Measurements from ENCODE around the gene CD160.
"Not testable (repeated sequence)": the region's sequence is repeated elsewhere in the genome, so short reads cannot be mapped to it uniquely, and the experiment has no call there.

Gene CD160

DNA sequence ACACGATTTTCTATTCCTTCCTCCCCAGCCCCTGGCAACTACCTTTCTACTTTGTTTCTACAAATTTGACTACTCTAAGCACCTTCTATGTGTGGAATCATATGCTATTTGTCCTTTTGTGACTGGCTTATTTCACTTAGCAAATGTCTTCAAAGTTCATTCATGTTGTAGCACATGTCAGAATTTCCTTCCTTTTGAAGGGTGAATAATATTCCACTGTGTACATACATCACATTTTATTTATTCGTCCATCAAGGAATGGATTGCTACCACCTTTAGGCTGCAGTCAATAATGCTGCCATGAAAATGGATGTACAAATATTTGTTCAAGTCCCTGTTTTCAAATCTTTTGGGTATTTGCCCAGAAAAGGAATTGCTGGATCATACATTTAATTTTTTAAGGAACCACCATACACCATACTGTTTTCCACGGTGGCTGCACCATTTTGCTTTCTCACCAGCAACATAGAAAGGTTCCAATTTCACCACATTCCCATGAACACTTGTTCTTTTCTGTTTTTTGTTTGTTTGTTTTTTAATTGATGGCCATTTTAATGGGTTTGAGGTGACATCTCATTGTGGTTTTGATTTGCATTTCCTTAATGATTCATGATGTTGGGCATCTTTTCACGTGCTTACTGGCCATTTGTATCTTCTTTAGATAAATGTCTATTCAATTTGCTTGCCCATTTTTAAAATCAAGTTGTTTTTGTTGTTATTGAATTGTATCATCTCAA lies 8.8 kb upstream of the CD160 start:
- DNase-seq, result no peak

DNA sequence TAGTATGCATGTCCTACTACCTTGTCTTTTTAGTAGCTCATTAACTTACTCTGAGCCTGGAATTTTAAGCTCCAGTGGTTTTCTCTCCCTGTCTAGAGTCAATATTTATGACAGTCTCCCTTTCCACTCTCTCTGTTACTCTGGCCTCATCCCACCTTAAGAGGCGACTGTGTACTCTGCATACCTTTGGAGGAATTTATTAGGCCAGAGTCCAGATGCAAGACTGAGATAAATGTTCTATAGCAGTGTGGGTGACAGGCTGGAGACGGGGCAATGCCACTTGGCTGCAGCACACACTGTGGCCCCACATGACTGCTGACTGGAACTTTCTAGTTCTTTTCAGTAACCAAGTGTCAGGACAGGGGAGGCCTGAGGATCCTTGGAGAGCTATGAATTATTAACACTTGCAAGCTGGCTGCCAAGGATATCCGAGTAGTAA lies 8.1 kb upstream of the CD160 start:
- DNase-seq, result no peak

DNA sequence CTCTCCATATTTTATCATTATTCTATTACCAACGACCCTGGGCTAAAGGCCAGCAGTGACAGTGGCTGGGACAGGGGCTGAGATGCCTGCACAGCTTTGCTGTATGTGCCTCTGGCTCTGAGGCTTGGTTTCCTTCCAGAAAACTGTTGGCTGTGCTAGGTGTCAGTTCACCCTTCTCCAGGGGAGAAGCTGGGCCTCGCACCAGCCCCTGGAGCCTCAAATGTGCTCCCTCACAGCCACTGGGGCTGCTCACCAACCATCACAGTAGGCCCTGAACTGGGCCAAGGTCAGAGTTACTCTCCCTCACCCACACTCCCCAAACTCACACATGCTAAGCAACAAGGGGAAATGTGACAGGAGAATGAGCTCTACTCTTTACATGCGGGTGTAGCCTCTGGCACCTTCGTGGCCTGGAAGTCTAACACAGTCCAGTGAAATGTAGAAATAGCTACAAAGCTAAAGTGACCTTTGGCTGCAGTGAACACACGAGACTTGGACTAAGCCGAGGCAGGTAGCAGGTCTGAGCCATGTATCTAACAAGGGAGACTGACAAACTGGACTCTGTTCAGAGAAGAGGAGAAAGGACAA lies 4.7 kb upstream of the CD160 start:
- no peak for DNase-seq

DNA sequence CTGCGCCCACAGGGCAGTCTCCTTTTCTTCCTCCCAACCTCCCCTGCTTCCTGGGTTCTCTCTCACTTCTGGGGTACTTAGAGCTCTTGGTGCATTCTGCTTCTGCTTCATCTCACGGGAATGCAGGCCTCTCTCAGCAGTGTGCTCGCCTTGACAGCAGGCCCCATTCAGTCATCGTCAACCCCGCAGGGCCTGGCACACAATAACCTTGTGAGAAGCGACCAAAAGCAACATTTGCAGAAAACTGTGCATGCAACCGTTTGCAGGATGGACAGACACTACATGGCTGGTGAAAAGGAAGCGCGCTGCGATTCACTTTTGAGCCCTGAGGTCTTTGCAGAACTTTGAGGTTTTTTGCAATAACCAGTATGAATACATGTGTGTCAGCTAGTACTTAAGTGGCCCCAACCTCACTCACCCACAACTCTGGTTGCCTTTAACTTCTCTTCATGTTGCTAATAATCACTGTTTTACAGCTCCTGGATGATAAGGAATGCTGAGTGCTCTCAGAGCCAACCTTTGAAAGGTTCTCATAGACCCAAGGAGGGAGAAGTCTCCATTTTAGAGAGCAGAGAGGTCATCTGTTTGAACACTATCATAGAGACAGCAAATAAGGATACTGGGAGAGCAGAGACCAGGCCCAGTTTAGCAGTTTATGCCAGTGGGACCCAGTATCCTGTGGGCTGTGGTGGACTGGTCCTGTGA lies 2.5 kb upstream of the CD160 start:
- DNase-seq, result no peak

DNA sequence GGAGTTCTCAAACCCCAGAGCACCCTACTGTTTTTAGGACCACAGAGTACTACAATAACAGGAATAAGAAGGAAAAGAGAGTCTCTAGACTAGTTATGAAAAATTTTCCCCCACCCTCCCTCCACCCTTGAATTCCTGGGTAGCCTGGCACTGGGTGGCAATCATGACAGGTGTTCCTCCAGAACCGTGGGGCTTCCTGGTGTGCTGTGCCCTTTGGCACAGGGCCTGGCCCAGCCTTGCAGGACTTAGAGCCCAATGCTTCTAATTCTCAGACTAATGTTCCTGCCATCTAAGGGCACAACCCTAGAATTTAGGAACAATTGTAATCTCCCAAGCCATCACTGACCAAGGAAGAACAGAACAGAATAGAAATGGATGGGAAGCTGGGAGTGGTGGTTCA lies 1.5 kb upstream of the CD160 start:
- DNase-seq, result no peak

DNA sequence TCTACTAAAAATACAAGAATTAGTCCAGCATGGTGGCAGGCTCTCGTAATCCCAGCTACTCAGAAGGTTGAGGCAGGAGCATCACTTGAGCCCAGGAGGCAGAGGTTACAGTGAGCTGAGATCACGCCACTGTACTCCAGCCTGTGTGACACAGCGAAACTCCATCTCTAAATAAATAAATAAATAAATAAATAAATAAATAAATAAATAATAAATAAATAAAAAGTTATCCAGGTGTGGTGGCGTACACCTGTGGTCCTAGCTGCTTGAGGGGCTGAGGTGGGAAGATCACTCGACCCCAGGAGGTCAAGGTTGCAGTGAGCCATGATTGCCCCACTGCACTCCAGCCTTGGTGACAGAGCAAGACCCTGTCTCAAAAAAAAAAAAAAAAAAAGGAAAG lies 834 bp upstream of the CD160 start:
- DNase-seq, result not testable (repeated sequence)

DNA sequence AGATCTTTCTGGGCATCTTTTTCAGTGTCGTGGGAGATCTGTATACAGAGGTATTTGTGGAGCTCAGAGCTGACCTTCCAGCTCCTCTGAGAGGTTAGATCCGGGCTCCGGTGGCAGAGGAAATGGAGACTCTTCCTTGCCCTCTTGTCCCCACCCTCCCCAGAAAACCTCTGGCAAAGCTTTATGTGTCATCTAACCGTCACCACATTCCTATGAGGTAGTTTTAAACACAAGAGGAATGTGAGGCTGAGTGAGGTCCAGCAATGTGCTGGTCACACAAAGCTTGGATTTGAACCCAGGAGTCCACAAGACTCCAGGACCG lies 1.2 kb downstream of the CD160 start:
- DNase-seq, result no peak

DNA sequence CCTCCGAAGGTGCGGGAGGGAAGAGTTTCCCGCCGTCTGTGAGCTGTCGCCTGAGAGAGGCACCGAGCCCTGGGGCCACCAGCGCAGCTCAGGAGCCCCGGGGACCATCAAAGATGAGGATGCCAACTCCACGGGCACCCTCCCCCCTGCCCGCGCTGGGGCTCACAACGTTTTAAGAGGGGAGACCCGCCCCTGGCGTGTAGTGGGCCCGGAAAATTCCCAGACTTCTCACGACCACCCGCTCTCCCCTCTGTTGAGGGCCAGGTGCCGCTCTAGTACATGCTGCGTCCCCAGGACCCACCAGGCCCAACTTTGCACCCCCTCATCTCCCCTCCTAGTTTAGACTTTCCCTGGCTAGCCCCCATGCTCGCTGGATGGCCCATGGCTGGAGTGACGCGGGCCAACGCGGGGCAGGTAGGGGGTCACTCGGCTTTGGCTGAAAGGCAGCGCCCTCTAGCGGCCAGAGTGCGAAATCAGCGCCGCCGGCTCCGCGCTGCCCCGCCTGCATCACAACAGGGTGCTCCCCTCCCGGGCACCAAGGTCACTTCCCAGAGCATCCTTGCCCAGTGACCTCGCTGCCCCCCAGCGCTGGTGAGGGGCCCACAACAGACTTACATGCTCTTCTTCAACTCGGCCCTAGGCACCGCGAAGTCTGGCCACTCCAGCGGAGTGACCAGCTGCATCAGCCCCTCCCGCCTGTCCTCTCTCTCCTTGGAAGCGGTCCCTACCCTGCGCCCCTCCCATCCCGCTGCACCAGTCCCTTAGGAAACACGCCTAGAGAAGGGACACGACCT lies 1.8 kb downstream of the CD160 start:
- DNase-seq, result no peak

DNA sequence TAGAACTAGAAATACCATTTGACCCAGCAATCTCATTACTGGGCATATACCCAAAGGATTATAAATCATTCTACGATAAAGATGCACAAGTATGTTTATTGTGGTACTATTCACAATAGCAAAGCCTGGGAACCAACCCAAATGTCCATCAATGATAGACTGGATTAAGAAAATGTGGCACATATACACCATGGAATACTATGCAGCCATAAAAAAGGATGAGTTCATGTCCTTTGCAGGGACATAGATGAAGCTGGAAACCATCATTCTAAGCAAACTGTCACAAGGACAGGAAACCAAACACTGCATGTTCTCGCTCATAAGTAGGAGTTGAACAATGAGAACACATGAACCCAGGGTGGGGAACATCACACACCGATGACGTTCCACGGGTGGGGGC lies 6.9 kb downstream of the CD160 start:
- DNase-seq, result not testable (repeated sequence)

DNA sequence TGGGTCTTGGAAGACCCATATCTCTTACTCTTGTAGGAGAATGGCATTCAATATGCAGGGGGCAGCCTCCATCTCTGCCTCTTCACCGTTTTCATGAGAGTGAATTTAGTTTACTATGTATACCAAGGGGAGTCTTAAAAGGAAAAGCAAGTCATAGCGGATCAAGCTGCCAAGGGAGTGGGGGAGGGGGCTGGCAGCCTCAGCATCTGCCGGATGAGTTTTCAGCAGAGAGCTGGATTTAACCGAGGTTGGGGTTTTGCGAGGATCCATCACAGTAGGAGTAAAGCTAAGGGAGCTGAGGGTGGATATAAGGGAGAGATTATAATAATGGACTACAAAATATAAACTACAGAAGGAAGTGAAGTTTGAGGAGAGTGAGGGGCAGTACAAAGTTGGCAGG lies 9.9 kb downstream of the CD160 start:
- no peak for DNase-seq

DNA sequence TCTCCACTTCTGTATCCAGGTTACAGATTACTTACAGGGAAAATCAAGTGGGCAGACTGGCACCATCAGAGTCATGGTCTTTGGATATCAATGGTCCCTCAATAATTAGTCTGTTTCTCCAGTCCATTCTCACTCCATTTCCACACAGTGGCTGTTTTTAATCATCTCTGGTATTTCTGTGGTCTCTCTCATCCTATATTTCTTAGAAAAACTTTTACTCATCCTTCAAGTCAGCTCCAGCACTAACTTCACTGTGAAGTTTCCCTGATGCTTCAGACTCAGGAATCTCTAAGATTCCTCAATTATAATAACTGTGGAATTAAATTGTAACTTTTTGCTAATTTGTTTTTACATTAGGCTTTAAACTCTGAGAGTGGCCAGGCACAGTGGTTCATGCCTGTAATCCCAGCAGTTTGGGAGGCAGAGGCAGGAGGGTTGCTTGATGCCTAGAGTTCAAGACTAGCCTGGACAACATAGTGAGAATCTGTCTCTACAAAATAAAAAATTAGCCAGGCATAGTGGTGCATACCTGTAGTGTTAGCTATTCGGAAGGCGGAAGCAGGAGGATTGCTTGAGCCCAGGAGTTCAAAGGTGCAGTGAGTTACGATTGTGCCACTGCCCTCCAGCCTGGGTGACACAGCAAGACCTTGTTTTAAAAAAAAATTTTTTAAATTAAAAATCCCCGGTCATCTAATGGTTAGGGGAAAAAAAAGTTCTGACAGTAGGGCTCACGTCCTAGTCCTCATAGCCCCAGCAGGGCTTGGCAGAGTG lies 10.6 kb downstream of the CD160 start:
- DNase-seq, result no peak

DNA sequence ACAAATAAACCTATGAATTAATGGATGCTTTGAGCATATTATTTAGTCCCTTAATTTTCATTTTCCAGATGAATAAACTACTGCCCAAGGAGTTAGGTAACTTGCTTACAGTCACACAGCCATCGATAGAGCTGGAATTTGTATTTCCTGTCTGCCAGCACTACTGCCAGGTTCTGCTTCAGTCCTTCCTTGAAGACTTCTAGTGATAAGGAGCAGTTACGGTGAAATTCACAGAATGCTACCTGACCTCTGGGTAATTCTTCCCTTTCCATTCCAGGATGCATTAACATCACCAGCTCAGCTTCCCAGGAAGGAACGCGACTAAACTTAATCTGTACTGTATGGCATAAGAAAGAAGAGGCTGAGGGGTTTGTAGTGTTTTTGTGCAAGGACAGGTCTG lies 11.2 kb downstream of the CD160 start:
- DNase-seq, result no peak

DNA sequence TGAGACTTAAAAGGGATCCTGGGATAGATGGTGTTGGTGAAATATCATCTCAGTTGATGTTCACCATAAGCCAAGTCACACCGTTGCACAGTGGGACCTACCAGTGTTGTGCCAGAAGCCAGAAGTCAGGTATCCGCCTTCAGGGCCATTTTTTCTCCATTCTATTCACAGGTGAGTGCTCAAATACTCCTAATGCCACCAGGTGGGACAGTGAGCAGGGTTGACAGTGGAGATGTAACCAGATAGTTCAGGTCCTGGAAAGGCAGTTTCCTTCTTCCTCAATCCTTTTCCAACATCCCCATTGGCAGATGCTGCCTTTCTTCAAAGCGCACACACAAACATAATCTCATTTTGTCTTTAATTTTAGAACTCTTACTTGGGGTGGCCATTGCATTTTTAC lies 11.6 kb downstream of the CD160 start:
- no peak for DNase-seq

DNA sequence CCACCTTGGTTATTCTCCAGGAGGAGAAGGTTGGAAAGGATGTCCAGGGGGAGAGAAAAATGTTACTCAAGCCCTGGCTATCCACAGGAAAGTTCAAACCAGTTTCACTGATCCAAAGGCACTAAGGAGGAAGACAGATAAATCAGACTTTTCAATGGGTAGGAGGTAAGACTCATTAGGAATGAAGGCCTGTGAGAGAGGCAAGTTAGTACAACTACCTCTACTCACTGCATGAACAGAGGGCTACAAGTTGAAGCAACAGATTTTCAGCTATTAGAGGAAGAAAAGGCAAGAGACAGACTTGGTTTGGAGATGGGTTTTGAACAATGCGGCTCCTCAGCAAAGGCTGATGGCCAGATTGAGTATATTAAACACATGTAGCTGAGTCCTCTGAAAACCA lies 16.9 kb downstream of the CD160 start:
- DNase-seq, result no peak

DNA sequence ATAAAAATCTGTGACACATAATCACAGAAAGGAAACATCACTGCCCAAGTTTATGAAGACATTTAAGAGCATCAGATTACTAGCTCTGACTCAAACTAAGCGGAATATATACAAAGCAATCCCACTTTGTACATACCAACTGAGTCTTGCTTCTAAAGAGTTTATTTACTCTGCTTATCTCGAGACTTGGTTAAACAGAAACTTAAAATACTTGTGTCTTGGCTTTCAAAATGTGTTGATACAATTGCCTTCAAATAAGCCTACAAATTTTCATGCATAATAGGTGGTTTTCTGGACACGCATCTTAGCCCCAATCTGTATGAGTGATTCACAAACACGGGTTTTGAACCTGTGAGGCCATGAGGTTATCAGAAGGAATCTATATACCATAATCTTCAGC lies 21.0 kb downstream of the CD160 start:
- DNase-seq, result no peak

DNA sequence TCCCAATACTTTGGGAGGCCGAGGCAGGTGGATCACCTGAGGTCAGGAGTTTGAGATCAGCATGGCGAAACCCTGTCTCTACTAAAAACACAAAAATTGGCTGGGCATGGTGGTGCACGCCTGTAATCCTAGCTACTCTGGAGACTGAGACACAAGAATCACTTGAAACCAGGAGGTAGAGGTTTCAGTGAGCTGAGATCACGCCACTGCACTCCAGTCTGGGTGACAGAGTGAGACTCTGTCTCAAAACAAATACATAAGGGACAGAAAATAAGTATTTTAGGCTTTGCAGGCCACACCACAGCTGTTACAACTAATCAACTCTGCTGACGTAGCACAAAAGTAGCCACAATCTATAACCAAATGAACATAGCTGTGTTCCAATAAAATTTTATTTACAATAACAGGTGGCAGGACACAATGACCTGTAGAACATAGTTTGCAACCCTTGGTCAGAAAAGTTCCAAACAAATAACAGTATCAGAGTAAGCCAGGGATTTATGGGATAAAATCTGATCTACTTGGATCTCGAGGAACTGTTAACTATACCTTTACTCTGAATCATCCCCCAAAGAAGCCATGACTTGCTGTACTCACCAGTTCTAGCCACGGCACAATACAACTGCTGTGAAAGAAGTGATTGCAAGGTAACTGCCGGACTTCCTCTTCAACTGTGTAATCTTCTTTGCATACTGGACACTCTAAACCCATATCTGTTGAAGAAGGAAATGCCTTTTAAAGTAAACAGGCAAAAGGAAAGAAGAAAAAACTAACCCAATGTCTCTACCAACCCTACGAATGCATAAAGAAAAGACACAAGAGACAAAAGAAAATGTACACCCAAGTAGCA lies 28.3 kb downstream of the CD160 start:
- DNase-seq, result no peak

DNA sequence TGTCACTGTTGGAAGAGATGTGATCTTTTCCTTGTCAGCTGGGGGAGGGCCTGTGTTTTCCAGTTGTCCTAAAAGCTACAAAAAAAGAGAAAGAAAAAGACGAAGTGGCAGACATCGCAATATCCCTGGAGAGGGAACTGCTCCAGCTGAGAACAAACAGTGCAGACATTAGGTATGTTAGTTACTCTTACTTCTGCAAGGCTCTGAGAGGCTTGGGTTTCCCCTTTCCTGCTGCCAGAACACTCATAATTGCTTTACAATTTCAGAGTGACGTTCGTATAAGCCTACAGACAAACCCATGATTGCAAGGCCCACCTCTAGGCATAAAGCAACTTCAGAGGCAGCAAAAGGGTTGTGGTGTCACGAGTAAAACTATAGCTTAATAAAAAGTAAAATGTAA lies 31.1 kb downstream of the CD160 start:
- no peak for DNase-seq

DNA sequence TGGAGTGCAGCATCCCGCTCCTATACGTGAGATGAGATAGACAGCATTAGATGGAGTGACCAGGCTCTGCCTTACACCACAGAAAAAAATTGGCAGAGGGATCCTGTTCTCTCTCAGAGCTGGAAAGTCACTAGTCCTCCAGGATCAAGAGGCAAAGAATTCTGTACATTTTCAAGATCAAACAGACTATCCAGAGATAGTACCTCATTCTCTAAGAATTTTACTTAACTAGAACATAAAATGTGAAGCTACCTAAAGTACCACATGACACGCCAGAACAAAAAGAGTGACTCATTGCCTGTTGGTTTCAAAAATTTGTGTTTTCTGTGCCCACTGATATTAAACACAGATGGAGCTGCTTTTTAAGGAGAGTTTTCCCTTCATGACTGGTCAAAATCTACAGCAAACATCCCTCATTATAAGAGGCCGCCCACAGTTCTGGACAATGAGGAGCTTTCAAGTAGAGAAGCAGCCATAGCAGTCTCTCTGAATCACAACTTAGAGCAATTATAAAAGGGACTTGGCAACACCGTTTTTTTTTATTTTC lies 32.3 kb downstream of the CD160 start:
- DNase-seq, result no peak

DNA sequence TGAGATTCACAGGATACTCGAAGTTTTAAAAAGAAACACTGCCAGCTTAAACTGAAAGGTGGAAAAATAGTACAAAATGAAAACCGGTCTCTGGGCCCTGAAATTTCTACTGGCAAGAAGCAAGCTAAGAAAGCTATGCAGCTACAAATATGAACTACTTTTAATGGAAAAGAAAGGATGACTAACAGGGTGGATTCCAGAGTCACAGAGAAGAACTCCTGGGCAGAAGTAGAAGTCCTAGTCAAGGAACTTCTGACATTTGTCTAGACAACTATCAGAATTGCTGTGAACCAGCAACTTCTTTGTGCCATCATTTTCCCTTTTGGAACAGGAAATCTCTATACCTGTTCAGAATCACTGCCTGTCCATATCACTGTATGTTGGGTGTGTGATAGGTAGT lies 38.1 kb downstream of the CD160 start:
- no peak for DNase-seq

DNA sequence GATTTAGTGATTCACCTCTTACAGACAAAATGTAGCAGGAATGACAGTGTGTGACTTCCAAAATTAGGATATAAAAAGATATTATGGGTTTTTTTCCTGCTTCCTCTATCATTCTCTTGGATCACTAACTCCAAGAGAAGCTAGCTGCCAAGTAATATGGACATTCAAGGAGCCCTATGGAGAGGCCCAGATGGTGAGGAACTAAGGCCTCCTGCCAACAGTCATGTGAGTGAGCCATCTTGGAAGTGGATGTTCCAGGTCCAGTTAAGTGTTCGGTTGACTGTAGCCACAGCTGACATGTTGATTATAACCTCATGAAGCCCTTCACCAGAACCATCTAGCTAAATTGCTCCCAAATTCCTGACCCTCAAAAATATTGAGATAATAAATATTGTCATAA lies 38.8 kb downstream of the CD160 start:
- no peak for DNase-seq

DNA sequence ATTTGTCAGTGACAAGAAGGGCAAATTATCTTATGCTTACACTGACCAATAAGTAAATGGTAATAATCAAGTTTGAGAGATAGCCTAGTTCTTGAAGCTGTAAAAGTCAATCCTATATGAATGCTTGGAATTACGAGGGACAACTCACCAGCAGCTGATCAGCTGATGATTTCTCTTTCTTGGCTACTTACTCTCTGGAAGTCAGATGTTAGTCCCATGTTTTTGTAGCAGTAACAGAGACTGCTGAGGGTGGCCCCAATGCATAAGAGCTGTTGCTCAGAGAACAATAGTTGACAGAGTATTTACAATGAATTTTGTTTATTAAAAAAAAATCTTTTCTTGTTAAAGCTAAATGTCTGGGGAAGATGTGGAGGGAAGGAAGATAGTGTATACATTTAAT lies 39.3 kb downstream of the CD160 start:
- no peak for DNase-seq

DNA sequence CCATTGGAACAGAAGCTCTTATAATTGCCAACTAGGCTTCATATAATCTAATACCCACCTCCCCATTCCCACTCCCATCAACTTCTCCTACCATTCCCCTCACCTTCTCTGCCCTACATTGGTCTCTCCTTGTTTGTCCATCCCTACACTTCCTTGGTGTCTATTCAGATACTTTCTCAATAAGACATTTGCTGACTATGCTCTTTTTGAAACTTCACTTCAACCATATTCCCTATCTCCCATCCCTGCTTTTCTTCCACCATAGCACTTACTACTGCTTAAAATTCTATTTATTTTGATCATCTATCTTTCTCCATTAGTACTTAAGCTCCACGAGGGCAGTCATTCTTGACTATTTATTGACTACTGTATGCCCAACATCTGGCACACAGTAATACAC lies 40.4 kb downstream of the CD160 start:
- no peak for DNase-seq

Measured in cortex of kidney (tissue), 1 donor.